HG03139 (cell line): ENCODE measurements around the gene SPATA16.
A peak's percentile ranks its signal among the peaks of the same experiment; 100 is the strongest.
"Not testable (repeated sequence)": the region's sequence is repeated elsewhere in the genome, so short reads cannot be mapped to it uniquely, and the experiment has no call there.

Source experiments
- ATAC-seq: cut with Tn5 transposase; IDR thresholded peaks from one replicate; pipeline ENCODE4 v1.9.1; 2021; ENCODE audit not compliant: unreplicated experiment

Gene SPATA16

GRCh38 chr3:173064631-173065030 is 76.4 kb downstream of the SPATA16 start:
- ATAC-seq = no peak

GRCh38 chr3:173058229-173058628 is 82.8 kb downstream of the SPATA16 start:
- ATAC-seq = no peak

GRCh38 chr3:173055228-173055933 is 85.7 kb downstream of the SPATA16 start:
- peak; percentile 61 for ATAC-seq

GRCh38 chr3:173049360-173049759 is 91.7 kb downstream of the SPATA16 start:
- no peak for ATAC-seq

GRCh38 chr3:173045770-173046382 is 95.2 kb downstream of the SPATA16 start:
- no peak for ATAC-seq

GRCh38 chr3:173044998-173045397 is 96.0 kb downstream of the SPATA16 start:
- no peak for ATAC-seq

- ATAC-seq = no peak
Measured at GRCh38 chr3:173043757-173044156, 97.3 kb downstream of the SPATA16 start.

GRCh38 chr3:173038484-173038871 is 102.6 kb downstream of the SPATA16 start:
- no peak for ATAC-seq

- no peak for ATAC-seq
Measured at GRCh38 chr3:173037840-173038483, 103.1 kb downstream of the SPATA16 start.

- no peak for ATAC-seq
Measured at GRCh38 chr3:173030273-173030672, 110.8 kb downstream of the SPATA16 start.

GRCh38 chr3:173028351-173028750 is 112.7 kb downstream of the SPATA16 start:
- ATAC-seq = no peak

- no peak for ATAC-seq
Measured at GRCh38 chr3:173027429-173027828, 113.6 kb downstream of the SPATA16 start.

GRCh38 chr3:173025941-173026340 is 115.1 kb downstream of the SPATA16 start:
- no peak for ATAC-seq

GRCh38 chr3:173021547-173022185 is 119.4 kb downstream of the SPATA16 start:
- no peak for ATAC-seq

- ATAC-seq = not testable (repeated sequence)
Measured at GRCh38 chr3:173020128-173020527, 120.9 kb downstream of the SPATA16 start.

- ATAC-seq = no peak
Measured at GRCh38 chr3:173019378-173019777, 121.7 kb downstream of the SPATA16 start.

GRCh38 chr3:173018758-173019157 is 122.3 kb downstream of the SPATA16 start:
- no peak for ATAC-seq

GRCh38 chr3:173013219-173013832 is 127.7 kb downstream of the SPATA16 start:
- ATAC-seq = no peak

GRCh38 chr3:173009410-173009809 is 131.6 kb downstream of the SPATA16 start:
- ATAC-seq = no peak

GRCh38 chr3:173008978-173009377 is 132.1 kb downstream of the SPATA16 start:
- no peak for ATAC-seq

GRCh38 chr3:173007079-173007723 is 133.8 kb downstream of the SPATA16 start:
- ATAC-seq = no peak
